Thymus (tissue), 11 donors: ENCODE measurements around the gene LCN15. TPM values are rescaled to one million over a fixed set of nuclear protein-coding genes. Genes with fewer than 3 reads are reported as not detected.

Source experiments
- DNase-seq, 9 donors: peaks; one replicate each; pipeline ENCODE4 v3.0.0-alpha.2; 2013; ENCODE audit warnings: low spot score in 9 of 9, low read depth in 6 of 9, missing footprints in 1 of 9
- H3K27ac ChIP-seq, 2 donors: one replicate each; pipeline ENCODE4 v1.5.1; 2013; ENCODE audit warnings: control low read depth in 1 of 2, low read depth in 1 of 2, low read length in 1 of 2, mild to moderate bottlenecking in 1 of 2, moderate library complexity in 1 of 2
- H3K27me3 ChIP-seq, 2 donors: one replicate each; pipeline ENCODE4 v1.5.1; 2013; ENCODE audit warnings: low read length in 1 of 2; ENCODE audit not compliant: control insufficient read depth in 2 of 2, insufficient read depth in 1 of 2
- H3K36me3 ChIP-seq, 2 donors: one replicate each; pipeline ENCODE4 v1.5.1; 2013; ENCODE audit warnings: low read length in 1 of 2, mild to moderate bottlenecking in 1 of 2, moderate library complexity in 1 of 2; ENCODE audit not compliant: control insufficient read depth in 2 of 2, insufficient read depth in 2 of 2
- H3K4me1 ChIP-seq, 2 donors: one replicate each; pipeline ENCODE4 v1.5.1; 2013; ENCODE audit warnings: low read length in 2 of 2; ENCODE audit not compliant: control insufficient read depth in 2 of 2, insufficient read depth in 2 of 2
- H3K4me3 ChIP-seq, 2 donors: one replicate each; pipeline ENCODE4 v1.5.1; 2013; ENCODE audit warnings: low read length in 2 of 2, control low read depth in 1 of 2, mild to moderate bottlenecking in 1 of 2
- H3K9me3 ChIP-seq, 2 donors: one replicate each; pipeline ENCODE4 v1.5.1; 2013; ENCODE audit warnings: low read length in 1 of 2, mild to moderate bottlenecking in 1 of 2; ENCODE audit not compliant: control insufficient read depth in 2 of 2, insufficient read depth in 1 of 2
- WGBS: extraction: QIAGEN DNeasy Blood & Tissue Kit; methylation state at CpG from one replicate; pipeline ENCODE4 v1.1.7; 2013; 5-methylcytosine and 5-hydroxymethylcytosine counted together
- polyA plus RNA-seq: library from polyadenylated mRNA; stranded (reverse); fragments of 200-250 nt; gene quantifications from one replicate; pipeline ENCODE4 v1.2.3, GENCODE V29; 2013
- total RNA-seq: library from RNA; stranded (reverse); fragments of 120-200 nt; gene quantifications from one replicate; pipeline ENCODE4 v1.2.4, GENCODE V29; 2013
- donor health status: healthy.

LCN15 gene
- total and polyA plus RNA-seq, 2 donors: 0.05 to 0.43 TPM

GRCh38 chr9:136782452-136782851, 18.1 kb upstream of the LCN15 start:
- peaks cover 2 to 27% of the 10 kb centered on the region in 2 donors for H3K27me3 ChIP-seq
- H3K27ac ChIP-seq: no peak overlapping the region
- H3K4me3 ChIP-seq: no peak overlapping the region
- no peaks in the 10 kb centered on the region for H3K36me3 ChIP-seq
- 97% methylated on average over 3 of the region's 3 CpGs for WGBS
- no peaks in the 10 kb centered on the region for H3K4me1 ChIP-seq
- H3K9me3 ChIP-seq: no peaks in the 10 kb centered on the region
- DNase-seq: no peak

DNA sequence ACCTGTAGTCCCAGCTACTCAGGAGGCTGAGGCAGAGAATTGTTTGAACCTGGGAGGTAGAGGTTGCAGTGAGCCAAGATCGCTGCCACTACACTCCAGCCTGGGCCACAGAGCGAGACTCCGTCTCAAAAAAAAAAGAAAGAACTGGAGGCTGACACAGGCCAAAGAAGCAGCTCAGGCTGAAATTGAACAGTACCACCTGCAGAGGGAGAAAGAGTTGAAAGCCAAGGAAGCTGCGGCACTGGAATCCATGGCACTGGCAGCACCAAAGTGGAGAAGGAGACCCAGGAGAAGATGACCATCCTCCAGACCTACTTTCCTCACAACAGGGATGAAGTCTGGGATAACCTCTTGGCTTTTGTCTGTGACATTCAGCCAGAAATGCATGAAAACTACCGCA, 15.5 kb upstream of the LCN15 start:
- no peak overlapping the region for H3K4me3 ChIP-seq
- DNase-seq: no peak
- H3K9me3 ChIP-seq: no peaks in the 10 kb centered on the region
- peaks cover 0 to 23% of the 10 kb centered on the region in 2 donors for H3K27me3 ChIP-seq
- H3K27ac ChIP-seq: no peak overlapping the region
- WGBS: 91% methylated on average over 5 of the region's 5 CpGs
- no peaks in the 10 kb centered on the region for H3K4me1 ChIP-seq
- no peaks in the 10 kb centered on the region for H3K36me3 ChIP-seq

GRCh38 chr9:136777359-136777758, 13.0 kb upstream of the LCN15 start:
- WGBS: 90% methylated on average over 14 of the region's 14 CpGs
- no peak overlapping the region for H3K4me3 ChIP-seq
- peaks cover 0 to 4% of the 10 kb centered on the region in 2 donors for H3K4me1 ChIP-seq
- H3K27me3 ChIP-seq: peaks cover 0 to 23% of the 10 kb centered on the region in 2 donors
- no peaks in the 10 kb centered on the region for H3K36me3 ChIP-seq
- peaks cover 4 to 13% of the 10 kb centered on the region in 2 donors for H3K9me3 ChIP-seq
- DNase-seq: no peak
- no peak overlapping the region for H3K27ac ChIP-seq

- Histone ChIP-seq H3K36me3 (no peaks in the 10 kb centered on the region), H3K4me3 (no peak overlapping the region), H3K9me3 (peaks cover 4 to 13% of the 10 kb centered on the region in 2 donors), H3K27ac (no peak overlapping the region), H3K4me1 (peaks cover 0 to 4% of the 10 kb centered on the region in 2 donors), H3K27me3 (peaks cover 0 to 23% of the 10 kb centered on the region in 2 donors)
- WGBS: 92% methylated on average over 7 of the region's 7 CpGs
- DNase-seq: no peak
These were observed 12.6 kb upstream of the LCN15 start for GRCh38 chr9:136776947-136777346.

DNA sequence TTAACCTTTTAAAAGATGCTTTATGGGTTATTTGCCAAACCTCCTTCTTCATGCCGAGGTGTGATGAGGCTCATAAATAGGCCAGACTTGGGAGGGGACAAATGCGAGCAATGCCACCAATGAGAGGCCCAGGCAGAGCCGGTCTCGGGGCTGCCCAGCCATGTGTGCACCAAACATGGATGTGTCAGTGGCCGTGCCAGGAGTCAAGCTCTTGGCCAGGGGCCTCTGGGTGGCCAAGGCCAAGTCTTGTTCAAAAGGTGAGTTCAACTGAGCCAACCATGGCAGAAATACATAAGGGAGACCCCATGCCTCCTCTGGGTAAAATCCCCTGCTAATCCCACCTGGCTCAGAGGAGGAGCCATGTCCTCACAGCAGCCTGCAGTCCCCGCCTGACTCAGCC, 10.9 kb upstream of the LCN15 start:
- no peak for DNase-seq
- Histone ChIP-seq H3K27ac (no peak overlapping the region), H3K36me3 (no peaks in the 10 kb centered on the region), H3K4me3 (no peak overlapping the region), H3K9me3 (peaks cover 4 to 13% of the 10 kb centered on the region in 2 donors), H3K27me3 (peaks cover 2 to 23% of the 10 kb centered on the region in 2 donors), H3K4me1 (peaks cover 0 to 4% of the 10 kb centered on the region in 2 donors)
- WGBS: 87% methylated on average over 6 of the region's 6 CpGs

DNA sequence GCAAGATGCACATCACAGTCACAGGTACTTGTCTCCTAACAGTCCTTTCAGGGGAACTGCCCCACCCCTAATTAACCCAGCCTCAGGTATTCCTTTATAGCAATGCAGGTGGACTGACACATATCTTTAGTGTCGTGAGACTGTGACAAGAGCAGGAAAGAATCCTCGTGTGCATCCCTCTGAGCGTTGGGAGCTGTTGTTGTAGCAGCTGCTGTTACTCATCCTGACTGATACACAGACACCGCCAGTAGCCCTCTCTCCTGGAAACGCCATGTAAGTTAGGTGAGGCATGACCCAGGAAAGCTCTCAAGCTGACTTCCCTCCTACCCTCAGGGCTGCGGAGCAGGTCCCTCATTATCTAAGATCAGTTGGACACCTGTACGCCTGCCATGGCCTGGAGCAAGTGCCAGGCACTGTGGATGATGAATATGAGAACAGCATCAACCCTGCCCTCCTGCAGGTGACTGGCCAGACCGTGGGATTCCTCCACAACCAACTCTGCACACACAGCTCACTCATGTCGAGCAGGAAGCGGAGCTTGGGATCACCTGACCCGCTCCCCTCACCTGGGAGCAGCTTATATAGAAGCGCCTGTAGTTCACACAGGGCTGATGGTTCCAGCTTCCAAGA, 10.2 kb upstream of the LCN15 start:
- 92% methylated on average over 12 of the region's 12 CpGs for WGBS
- Histone ChIP-seq H3K27me3 (peaks cover 2 to 20% of the 10 kb centered on the region in 2 donors), H3K27ac (no peak overlapping the region), H3K9me3 (peaks cover 4 to 13% of the 10 kb centered on the region in 2 donors), H3K36me3 (no peaks in the 10 kb centered on the region), H3K4me3 (no peak overlapping the region), H3K4me1 (peaks cover 0 to 4% of the 10 kb centered on the region in 2 donors)
- DNase-seq: no peak

DNA sequence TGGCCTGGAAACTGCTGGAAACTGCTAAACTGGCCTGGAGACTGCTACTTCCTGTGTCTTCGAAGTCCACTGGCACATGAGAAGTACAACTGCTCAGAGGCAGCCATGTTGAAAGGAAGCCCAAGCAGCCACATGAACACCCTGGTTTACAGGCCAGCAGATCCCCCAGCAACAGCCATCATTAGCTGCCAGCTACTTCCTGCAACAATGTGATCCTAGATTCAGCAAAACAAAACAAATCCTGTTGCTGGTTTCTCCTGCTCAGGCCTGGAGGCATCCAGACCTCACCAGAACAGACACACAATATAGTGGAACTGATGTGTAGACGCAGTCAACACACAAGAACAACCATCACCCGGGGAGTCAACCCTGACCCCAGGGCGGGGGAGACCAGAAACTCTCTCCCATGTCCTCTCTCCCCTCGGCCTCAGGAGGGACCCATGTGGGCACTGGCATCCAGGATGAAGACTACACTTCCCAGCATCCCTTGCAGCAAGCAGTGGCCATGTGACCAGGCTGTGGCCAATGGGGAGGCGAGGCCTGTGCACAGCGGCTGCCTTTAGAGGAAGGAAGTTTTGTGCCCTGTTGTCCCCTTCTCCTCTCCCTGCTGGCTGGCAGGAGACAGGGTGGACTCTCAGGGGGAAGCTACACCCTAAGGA, 9.2 kb upstream of the LCN15 start:
- peaks cover 4 to 13% of the 10 kb centered on the region in 2 donors for H3K9me3 ChIP-seq
- H3K4me3 ChIP-seq: no peak overlapping the region
- 80% methylated on average over 7 of the region's 7 CpGs for WGBS
- peaks cover 0 to 4% of the 10 kb centered on the region in 2 donors for H3K4me1 ChIP-seq
- H3K27ac ChIP-seq: no peak overlapping the region
- H3K27me3 ChIP-seq: peaks cover 2 to 16% of the 10 kb centered on the region in 2 donors
- DNase-seq: peak in 2 of 9 donors; percentile 26 to 41
- H3K36me3 ChIP-seq: no peaks in the 10 kb centered on the region

DNA sequence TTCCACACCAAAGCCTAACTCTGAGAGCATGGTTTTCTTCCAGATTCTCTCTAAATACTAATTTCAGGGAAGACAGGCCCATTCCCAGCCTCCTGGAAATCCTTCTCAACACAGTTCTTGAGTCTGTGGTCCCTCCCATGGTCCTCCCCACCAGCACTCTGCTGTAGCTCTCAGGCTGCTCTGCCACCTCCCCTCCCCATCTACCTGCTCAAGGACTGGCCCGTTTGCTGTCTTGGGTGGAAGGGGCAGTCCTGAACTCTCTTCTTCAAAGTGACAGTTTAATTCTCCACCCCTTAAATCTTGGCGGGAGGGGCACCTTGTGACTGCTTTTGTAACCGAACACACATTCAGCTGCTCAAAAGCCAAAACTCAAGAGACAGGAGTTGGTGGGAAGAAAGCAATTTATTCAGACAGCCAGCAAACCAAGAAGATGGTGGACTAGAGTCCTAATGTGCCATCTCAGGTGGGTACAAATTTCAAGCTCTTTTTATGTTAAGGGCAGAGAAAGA, 7.6 kb upstream of the LCN15 start:
- no peak overlapping the region for H3K4me3 ChIP-seq
- peaks cover 4 to 13% of the 10 kb centered on the region in 2 donors for H3K9me3 ChIP-seq
- no peaks in the 10 kb centered on the region for H3K36me3 ChIP-seq
- DNase-seq: no peak
- H3K27ac ChIP-seq: no peak overlapping the region
- peaks cover 2 to 7% of the 10 kb centered on the region in 2 donors for H3K27me3 ChIP-seq
- 90% methylated on average over 3 of the region's 3 CpGs for WGBS
- H3K4me1 ChIP-seq: peaks cover 0 to 9% of the 10 kb centered on the region in 2 donors

DNA sequence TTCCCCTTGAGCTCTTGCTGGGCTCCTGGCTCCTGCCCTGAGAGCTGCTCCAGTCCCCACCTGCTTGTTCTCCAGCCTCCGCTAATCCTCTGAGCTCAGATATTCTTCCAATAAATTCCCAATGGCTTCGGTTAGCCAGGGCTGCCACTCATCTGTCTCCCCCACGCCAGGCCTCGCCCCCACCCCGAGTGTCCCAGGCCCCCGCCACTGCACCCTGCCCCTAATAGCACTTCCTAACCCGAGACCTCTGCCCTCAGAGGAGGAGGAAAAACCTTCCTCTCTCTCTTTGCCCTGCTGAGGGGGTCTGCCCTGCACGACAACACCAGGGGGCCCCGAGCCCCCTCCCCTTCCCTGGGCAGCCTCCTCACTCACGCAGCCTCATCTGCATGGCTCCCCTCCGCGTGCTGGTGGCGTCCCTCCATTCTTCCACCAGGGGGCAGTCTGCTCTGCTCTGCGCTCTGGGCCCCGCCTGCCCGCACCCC, 5.4 kb upstream of the LCN15 start:
- Histone ChIP-seq H3K4me1 (peaks cover 0 to 9% of the 10 kb centered on the region in 2 donors), H3K27ac (no peak overlapping the region), H3K9me3 (peaks cover 4 to 13% of the 10 kb centered on the region in 2 donors), H3K36me3 (no peaks in the 10 kb centered on the region), H3K4me3 (no peak overlapping the region), H3K27me3 (peaks cover 2 to 10% of the 10 kb centered on the region in 2 donors)
- 17% methylated on average over 16 of the region's 16 CpGs for WGBS
- peak in 2 of 9 donors; percentile 36 to 47 for DNase-seq
